Fibroblast of lung (primary cell): ENCODE results near the gene HTR3C.
"Not testable (repeated sequence)": the region's sequence is repeated elsewhere in the genome, so short reads cannot be mapped to it uniquely, and the experiment has no call there.

Source experiments
- EZH2 ChIP-seq: IDR thresholded peaks from 2 replicates; pipeline ENCODE4 v1.5.1; 2012; ENCODE audit warnings: low read length, control low read depth, mild to moderate bottlenecking; ENCODE audit errors: missing control alignments
- TF ChIP-seq, protein P1 (sequence below), 2 donors: IDR thresholded peaks in 1 of 2; conservative IDR thresholded peaks in 1 of 2; 1 replicate in 1 of 2; 2 replicates in 1 of 2; pipeline ENCODE4 v1.5.1; 2011 to 2012; ENCODE audit warnings: low read length in 2 of 2, control low read depth in 1 of 2, inconsistent platforms in 1 of 2, low read depth in 1 of 2, mild to moderate bottlenecking in 1 of 2

DNA sequence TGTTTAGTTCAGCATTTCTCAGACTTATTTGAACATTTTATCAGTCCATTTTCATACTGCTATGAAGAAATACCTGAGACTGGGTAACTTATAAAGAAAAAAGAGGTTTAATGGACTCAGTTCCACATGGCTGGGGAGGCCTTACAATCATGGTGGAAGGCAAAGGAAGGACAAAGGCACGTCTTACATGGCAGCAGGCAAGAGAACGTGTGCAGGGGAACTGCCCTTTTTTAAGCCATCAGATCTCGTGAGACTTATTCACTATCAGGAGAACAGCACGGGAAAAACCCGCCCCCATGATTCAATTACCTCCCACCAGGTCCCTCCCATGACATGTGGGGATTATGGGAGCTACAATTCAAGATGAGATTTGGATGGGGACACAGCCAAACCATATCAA is 27.6 kb upstream of the HTR3C start:
- TF ChIP-seq, protein P1, sequence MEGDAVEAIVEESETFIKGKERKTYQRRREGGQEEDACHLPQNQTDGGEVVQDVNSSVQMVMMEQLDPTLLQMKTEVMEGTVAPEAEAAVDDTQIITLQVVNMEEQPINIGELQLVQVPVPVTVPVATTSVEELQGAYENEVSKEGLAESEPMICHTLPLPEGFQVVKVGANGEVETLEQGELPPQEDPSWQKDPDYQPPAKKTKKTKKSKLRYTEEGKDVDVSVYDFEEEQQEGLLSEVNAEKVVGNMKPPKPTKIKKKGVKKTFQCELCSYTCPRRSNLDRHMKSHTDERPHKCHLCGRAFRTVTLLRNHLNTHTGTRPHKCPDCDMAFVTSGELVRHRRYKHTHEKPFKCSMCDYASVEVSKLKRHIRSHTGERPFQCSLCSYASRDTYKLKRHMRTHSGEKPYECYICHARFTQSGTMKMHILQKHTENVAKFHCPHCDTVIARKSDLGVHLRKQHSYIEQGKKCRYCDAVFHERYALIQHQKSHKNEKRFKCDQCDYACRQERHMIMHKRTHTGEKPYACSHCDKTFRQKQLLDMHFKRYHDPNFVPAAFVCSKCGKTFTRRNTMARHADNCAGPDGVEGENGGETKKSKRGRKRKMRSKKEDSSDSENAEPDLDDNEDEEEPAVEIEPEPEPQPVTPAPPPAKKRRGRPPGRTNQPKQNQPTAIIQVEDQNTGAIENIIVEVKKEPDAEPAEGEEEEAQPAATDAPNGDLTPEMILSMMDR (conservative IDR thresholded peaks at IDR 0.05 in 1 of 2, IDR thresholded peaks at IDR 0.05 in 1 of 2; ENCODE audit: low read depth in 1 of 2, low read length in 2 of 2): not testable (repeated sequence)
- not testable (repeated sequence) for TF ChIP-seq EZH2
